GM19351 (cell line): ENCODE results near the gene CHML.

Source experiments
- ATAC-seq: cut with Tn5 transposase; IDR thresholded peaks from one replicate; pipeline ENCODE4 v1.9.1; 2021; ENCODE audit warnings: mild to moderate bottlenecking, moderate library complexity; ENCODE audit not compliant: unreplicated experiment

CHML gene

GRCh38 chr1:241591736-241592135 lies 48.4 kb downstream of the CHML start:
- no peak for ATAC-seq

- no peak for ATAC-seq
Observed at GRCh38 chr1:241591317-241591716, 48.9 kb downstream of the CHML start.

GRCh38 chr1:241590719-241591118 lies 49.5 kb downstream of the CHML start:
- no peak for ATAC-seq
